IMR-90 (cell line): ENCODE data around the gene CTPS2. TPM values are rescaled to one million over a fixed set of nuclear protein-coding genes. Genes with fewer than 3 reads are reported as not detected.

ENCODE experiments used
- ATAC-seq: fragments of 200-7000 bp; cut with Tn5 transposase; 2 replicates; pipeline ENCODE4 v1.9.1; 2020; ENCODE audit warnings: low read depth, mild to moderate bottlenecking, moderate library complexity
- BruUV-seq: library from RNA; stranded (reverse); fragments of 400-500 nt; replicated peaks from 2 replicates; lab custom pipeline; 2021; lab: Mats Ljungman, UMichigan
- CTCF ChIA-PET: fragments of 300-600 bp; formaldehyde crosslinking; extraction: SDS; loops from one replicate; lab custom pipeline; 2021; ENCODE audit warnings: antibody characterized with exemption; lab: Yijun Ruan, JAX
- POLR2A ChIA-PET: fragments of 300-600 bp; sonication (Branson Sonifier 250); formaldehyde crosslinking; loops from one replicate; lab custom pipeline; 2022; ENCODE audit warnings: antibody characterized with exemption; ENCODE audit not compliant: unreplicated experiment; lab: Charles Lee
- DNase-seq: peaks from one replicate; pipeline ENCODE4 v3.0.0; 2013
- H2AFZ ChIP-seq: replicated peaks from 2 replicates; pipeline ENCODE3; 2013; ENCODE audit warnings: low read length, mild to moderate bottlenecking; ENCODE audit not compliant: poor library complexity
- H2AK5ac ChIP-seq: 2 replicates; pipeline ENCODE4 v1.6.1; 2013; ENCODE audit warnings: low read depth, low read length, inconsistent platforms
- H2AK9ac ChIP-seq: replicated peaks from 2 replicates; pipeline ENCODE3; 2013; ENCODE audit warnings: mild to moderate bottlenecking, low read depth, low read length, moderate library complexity; ENCODE audit not compliant: poor library complexity
- H2BK120ac ChIP-seq: 2 replicates; pipeline ENCODE4 v1.6.1; 2013; ENCODE audit warnings: low read depth, low read length, inconsistent platforms
- H2BK15ac ChIP-seq: 3 replicates; pipeline ENCODE4 v1.6.1; 2013; ENCODE audit warnings: low read depth, low read length, inconsistent platforms
- H2BK20ac ChIP-seq: 2 replicates; pipeline ENCODE4 v1.6.1; 2013; ENCODE audit warnings: low read depth, mild to moderate bottlenecking, inconsistent platforms, low read length, moderate library complexity
- H2BK5ac ChIP-seq: 2 replicates; pipeline ENCODE4 v1.6.1; 2013; ENCODE audit warnings: mild to moderate bottlenecking, low read depth, low read length, inconsistent platforms; ENCODE audit not compliant: poor library complexity, severe bottlenecking
- H3K14ac ChIP-seq: replicated peaks from 2 replicates; pipeline ENCODE4 v1.6.1; 2013; ENCODE audit warnings: low read depth, low read length, inconsistent platforms
- H3K18ac ChIP-seq: 2 replicates; pipeline ENCODE4 v1.6.1; 2013; ENCODE audit warnings: low read depth, low read length, control low read depth
- H3K23ac ChIP-seq: 2 replicates; pipeline ENCODE4 v1.6.1; 2013; ENCODE audit warnings: low read depth, low read length, inconsistent platforms
- H3K27ac ChIP-seq: 2 replicates; pipeline ENCODE4 v1.5.1; 2013; ENCODE audit warnings: mild to moderate bottlenecking, control low read depth, low read length; ENCODE audit not compliant: insufficient read depth
- H3K27me3 ChIP-seq: 2 replicates; pipeline ENCODE4 v1.6.1; 2013; ENCODE audit warnings: low read length; ENCODE audit not compliant: control insufficient read depth, insufficient read depth
- H3K36me3 ChIP-seq: 2 replicates; pipeline ENCODE4 v1.6.1; 2013; ENCODE audit warnings: low read length, mixed read lengths; ENCODE audit not compliant: control insufficient read depth, insufficient read depth
- H3K4ac ChIP-seq: 2 replicates; pipeline ENCODE4 v1.6.1; 2013; ENCODE audit warnings: low read depth, low read length, inconsistent platforms
- H3K4me1 ChIP-seq: 2 replicates; pipeline ENCODE4 v1.6.1; 2013; ENCODE audit warnings: low read length, mixed read lengths; ENCODE audit not compliant: control insufficient read depth, insufficient read depth
- H3K4me2 ChIP-seq: 2 replicates; pipeline ENCODE4 v1.6.1; 2013; ENCODE audit warnings: low read depth, mild to moderate bottlenecking, control low read depth, low read length, moderate library complexity
- H3K4me3 ChIP-seq: 2 replicates; pipeline ENCODE4 v1.5.1; 2013; ENCODE audit warnings: low read depth, mild to moderate bottlenecking, control low read depth, low read length, moderate library complexity; ENCODE audit not compliant: insufficient read depth
- H3K56ac ChIP-seq: 2 replicates; pipeline ENCODE4 v1.6.1; 2013; ENCODE audit warnings: low read length, inconsistent platforms; ENCODE audit not compliant: insufficient read depth; ENCODE audit errors: extremely low read depth
- H3K79me1 ChIP-seq, 2 experiments: 2 replicates each; pipeline ENCODE4 v1.6.1; 2013; ENCODE audit warnings: low read length in 2 of 2, inconsistent platforms in 1 of 2, low read depth in 1 of 2
- H3K9ac ChIP-seq: 2 replicates; pipeline ENCODE4 v1.6.1; 2013; ENCODE audit warnings: low read depth, low read length, control low read depth
- H3K9me1 ChIP-seq: 2 replicates; pipeline ENCODE4 v1.6.1; 2013; ENCODE audit warnings: low read length, inconsistent platforms; ENCODE audit not compliant: insufficient read depth
- H3K9me3 ChIP-seq: 2 replicates; pipeline ENCODE4 v1.6.1; 2013; ENCODE audit warnings: low read length; ENCODE audit not compliant: control insufficient read depth, insufficient read depth
- H4K20me1 ChIP-seq: 2 replicates; pipeline ENCODE4 v1.6.1; 2013; ENCODE audit warnings: low read length, inconsistent platforms; ENCODE audit not compliant: insufficient read depth
- H4K5ac ChIP-seq: 2 replicates; pipeline ENCODE4 v1.6.1; 2013; ENCODE audit warnings: mild to moderate bottlenecking, low read depth, low read length, control low read depth
- H4K8ac ChIP-seq, 2 experiments: 2 replicates each; pipeline ENCODE4 v1.6.1; 2013; ENCODE audit warnings: low read depth in 2 of 2, low read length in 2 of 2, control low read depth in 1 of 2, inconsistent platforms in 1 of 2
- H4K91ac ChIP-seq: 2 replicates; pipeline ENCODE4 v1.6.1; 2013; ENCODE audit warnings: low read depth, low read length, inconsistent platforms; ENCODE audit not compliant: insufficient read depth
- BHLHE40 ChIP-seq: fragments of 150-350 bp; IDR thresholded peaks from 2 replicates; pipeline ENCODE4 v1.6.1; 2016; ENCODE audit warnings: mild to moderate bottlenecking, low read depth, low read length
- CEBPB ChIP-seq: IDR thresholded peaks from 2 replicates; pipeline ENCODE4 v1.6.1; 2012; ENCODE audit warnings: low read depth, low read length, improper control_type of control experiment
- CHD1 ChIP-seq: IDR thresholded peaks from 2 replicates; pipeline ENCODE4 v1.6.1; 2012; ENCODE audit warnings: low read depth, low read length, improper control_type of control experiment
- CTCF ChIP-seq: conservative IDR thresholded peaks from 2 replicates; pipeline ENCODE4 v1.5.1; 2012; ENCODE audit warnings: mild to moderate bottlenecking, low read depth, low read length, improper control_type of control experiment
- ELK1 ChIP-seq: fragments of 150-350 bp; IDR thresholded peaks from 2 replicates; pipeline ENCODE4 v1.6.1; 2016; ENCODE audit warnings: low read depth, mild to moderate bottlenecking, low read length, moderate library complexity, borderline replicate concordance
- FOS ChIP-seq: fragments of 150-350 bp; IDR thresholded peaks from 2 replicates; pipeline ENCODE4 v1.6.1; 2016; ENCODE audit warnings: low read depth, low read length
- MAFK ChIP-seq: IDR thresholded peaks from 2 replicates; pipeline ENCODE4 v1.6.1; 2012; ENCODE audit warnings: low read depth, low read length, improper control_type of control experiment
- MAZ ChIP-seq: IDR thresholded peaks from 2 replicates; pipeline ENCODE4 v1.6.1; 2012; ENCODE audit warnings: low read depth, mild to moderate bottlenecking, low read length, improper control_type of control experiment, moderate library complexity, borderline replicate concordance
- MXI1 ChIP-seq: IDR thresholded peaks from 2 replicates; pipeline ENCODE4 v1.6.1; 2012; ENCODE audit warnings: low read depth, mild to moderate bottlenecking, low read length, moderate library complexity, borderline replicate concordance
- NFE2L2 ChIP-seq: fragments of 150-350 bp; IDR thresholded peaks from 2 replicates; pipeline ENCODE4 v1.6.1; 2016; ENCODE audit warnings: low read depth, mild to moderate bottlenecking, low read length
- POLR2A ChIP-seq: IDR thresholded peaks from 2 replicates; pipeline ENCODE4 v1.6.1; 2012; ENCODE audit warnings: mild to moderate bottlenecking, low read depth, low read length
- RAD21 ChIP-seq: IDR thresholded peaks from 2 replicates; pipeline ENCODE4 v1.6.1; 2012; ENCODE audit warnings: low read length, improper control_type of control experiment
- RCOR1 ChIP-seq: IDR thresholded peaks from 2 replicates; pipeline ENCODE4 v1.6.1; 2012; ENCODE audit warnings: mild to moderate bottlenecking, low read length, improper control_type of control experiment; ENCODE audit not compliant: insufficient replicate concordance
- RFX5 ChIP-seq: IDR thresholded peaks from 2 replicates; pipeline ENCODE4 v1.8.0; 2012; ENCODE audit warnings: low read depth, mild to moderate bottlenecking, low read length, moderate library complexity
- SMC3 ChIP-seq: fragments of 150-350 bp; IDR thresholded peaks from 2 replicates; pipeline ENCODE4 v1.6.1; 2016; ENCODE audit warnings: low read depth, mild to moderate bottlenecking, antibody characterized with exemption, low read length, moderate library complexity
- USF2 ChIP-seq: fragments of 150-350 bp; IDR thresholded peaks from 2 replicates; pipeline ENCODE4 v1.6.1; 2017; ENCODE audit warnings: mild to moderate bottlenecking, antibody characterized with exemption, low read length, low read depth
- WGBS, 2 experiments: methylation state at CpG; one replicate each; pipeline versions ENCODE4 v1.1.5 to v1.1.7; 2013; ENCODE audit warnings: missing lambda C conversion rate in 2 of 2; ENCODE audit not compliant: insufficient read length in 1 of 2; ENCODE audit errors: extremely low coverage in 2 of 2; 5-methylcytosine and 5-hydroxymethylcytosine counted together
- dilution Hi-C: fragments of 300-500 bp; cut with HindIII; formaldehyde crosslinking; loops from one replicate; pipeline ENCODE4 v1.14.3; 2018; ENCODE audit warnings: low sequenced_read_pairs; ENCODE audit not compliant: unreplicated experiment
- in situ Hi-C: fragments of 300-500 bp; cut with MboI; formaldehyde crosslinking; loops from 3 replicates; pipeline ENCODE4 v1.14.3; 2019; ENCODE audit warnings: low sequenced_read_pairs, inconsistent platforms, mixed read lengths
- intact Hi-C: fragments of 100-400 bp; cut with micrococcal nuclease; formaldehyde crosslinking; loops from 2 replicates; pipeline ENCODE4 v1.10.0; 2022
- polyA plus RNA-seq, 3 experiments: library from polyadenylated mRNA; depleted of rRNA; stranded (reverse); fragments of >200 nt; gene quantifications; 2 replicates each; pipeline ENCODE4 v1.2.3, GENCODE V29; 2012; ENCODE audit warnings: low replicate concordance in 1 of 3
- total RNA-seq: library from RNA; depleted of rRNA; stranded (reverse); fragments of >200 nt; gene quantifications from 2 replicates; pipeline ENCODE4 v1.2.3, GENCODE V29; 2012

The CTPS2 gene
- total and polyA plus RNA-seq, 2 of the 4 experiments (the other 2 are of a cell fraction): 6.0 to 13.1 TPM

- dilution Hi-C loops (no loop called here), intact Hi-C loops (no loop called here), in situ Hi-C loops (no loop called here)
- Histone ChIP-seq H2BK120ac (no peak overlapping the region), H3K9ac (no peak overlapping the region), H3K27ac (no peak overlapping the region), H3K56ac (no peak overlapping the region), H3K27me3 (no peaks in the 10 kb centered on the region; the same call in 1 of the 2 replicates), H4K5ac (no peak overlapping the region), H3K9me3 (no peaks in the 10 kb centered on the region), H3K4ac (no peak overlapping the region), H2BK15ac (no peak overlapping the region), H4K8ac (no peak overlapping the region), H2BK5ac (no peak overlapping the region), H3K36me3 (peaks cover 6% of the 10 kb centered on the region; the same call in 1 of the 2 replicates), H3K4me2 (no peak overlapping the region), H2AFZ (no peak overlapping the region), H4K91ac (no peak overlapping the region), H3K18ac (no peak overlapping the region), H3K9me1 (no peaks in the 10 kb centered on the region; the same call in 1 of the 2 replicates), H2AK9ac (no peak overlapping the region), H3K4me3 (no peak overlapping the region), H3K14ac (no peak overlapping the region), H4K20me1 (no peaks in the 10 kb centered on the region), H2BK20ac (no peak overlapping the region), H3K79me1 (no peaks in the 10 kb centered on the region), H3K4me1 (no peaks in the 10 kb centered on the region), H3K23ac (no peak overlapping the region), H2AK5ac (no peak overlapping the region)
- TF ChIP-seq MAZ: no peak
- no peak for TF ChIP-seq USF2
- TF ChIP-seq RCOR1: no peak
- TF ChIP-seq MAFK: no peak
- no peak for TF ChIP-seq CHD1
- no peak for TF ChIP-seq MXI1
- TF ChIP-seq RFX5: no peak
- no peak for TF ChIP-seq POLR2A
- no peak for TF ChIP-seq CTCF
- TF ChIP-seq CEBPB: no peak
- TF ChIP-seq BHLHE40: no peak
- TF ChIP-seq ELK1: no peak
- no peak for TF ChIP-seq RAD21
- TF ChIP-seq NFE2L2: no peak
- no peak for TF ChIP-seq SMC3
- TF ChIP-seq FOS: no peak
- DNase-seq: no peak
- ChIA-PET CTCF (no interaction called here), POLR2A (no interaction called here)
- no peak for ATAC-seq
- 52% methylated on average over 2 of the region's 2 CpGs; no CpG with 5 or more reads in 1 of the 2 experiments for WGBS, 2 experiments
- BruUV-seq: no TSS peak
Observed at GRCh38 chrX:16619024-16619423, 93.4 kb downstream of the CTPS2 start.
